Breast epithelium (tissue), 3 donors: Measurements from ENCODE around the gene ZMIZ1.

ENCODE experiments used
- CTCF ChIP-seq, 3 donors: fragments of 450-650 bp; IDR thresholded peaks; one replicate each; pipeline ENCODE4 v1.5.1; 2016 to 2017; ENCODE audit warnings: antibody characterized with exemption in 3 of 3, mild to moderate bottlenecking in 3 of 3, moderate library complexity in 3 of 3
- POLR2A ChIP-seq: fragments of 450-650 bp; IDR thresholded peaks from one replicate; pipeline ENCODE4 v1.6.1; 2016; ENCODE audit warnings: antibody characterized with exemption, mild to moderate bottlenecking, moderate library complexity
- POLR2AphosphoS5 ChIP-seq, 3 donors: sonication (generic); formaldehyde crosslinking; IDR thresholded peaks; one replicate each; pipeline ENCODE4 v1.6.1; 2017; ENCODE audit warnings: antibody characterized with exemption in 3 of 3

- TF ChIP-seq CTCF (IDR thresholded peaks at IDR 0.05) (no peak), POLR2A (no peak), POLR2AphosphoS5 (IDR thresholded peaks at IDR 0.05) (no peak)
These were observed 34.4 kb upstream of the ZMIZ1 start for GRCh38 chr10:79034271-79034876.
